EL (cell line): Measurements from ENCODE around the gene CHRNA10.
A peak's percentile ranks its signal among the peaks of the same experiment; 100 is the strongest.
"Not testable (repeated sequence)": the region's sequence is repeated elsewhere in the genome, so short reads cannot be mapped to it uniquely, and the experiment has no call there.

Source experiments
- DNase-seq: peaks from one replicate; pipeline ENCODE4 v3.0.0-alpha.2; 2016

The CHRNA10 gene

GRCh38 chr11:3664032-3664630 is 7.1 kb downstream of the CHRNA10 start:
- DNase-seq, result no peak

- no peak for DNase-seq
These were observed 8.3 kb downstream of the CHRNA10 start for GRCh38 chr11:3662856-3663255.

GRCh38 chr11:3660960-3661359 is 10.2 kb downstream of the CHRNA10 start:
- DNase-seq, result no peak

- DNase-seq, result no peak
These were observed 11.3 kb downstream of the CHRNA10 start for GRCh38 chr11:3659595-3660515.

GRCh38 chr11:3658252-3658651 is 12.9 kb downstream of the CHRNA10 start:
- no peak for DNase-seq

- DNase-seq, result not testable (repeated sequence)
These were observed 13.9 kb downstream of the CHRNA10 start for GRCh38 chr11:3657331-3657730.

- no peak for DNase-seq
These were observed 15.6 kb downstream of the CHRNA10 start for GRCh38 chr11:3655547-3655946.

GRCh38 chr11:3652514-3652913 is 18.7 kb downstream of the CHRNA10 start:
- DNase-seq, result not testable (repeated sequence)

GRCh38 chr11:3649374-3649773 is 21.8 kb downstream of the CHRNA10 start:
- not testable (repeated sequence) for DNase-seq

- DNase-seq, result not testable (repeated sequence)
These were observed 22.3 kb downstream of the CHRNA10 start for GRCh38 chr11:3648843-3649242.

GRCh38 chr11:3645552-3645951 is 25.6 kb downstream of the CHRNA10 start:
- DNase-seq, result no peak

- DNase-seq, result no peak
These were observed 26.4 kb downstream of the CHRNA10 start, which contains the start of gene ART1 for GRCh38 chr11:3644817-3645235. ART1 (plus strand) TSS chr11:3645128; CDS start chr11:3659214, 14,086 bp downstream.

GRCh38 chr11:3643102-3643546 is 28.1 kb downstream of the CHRNA10 start:
- DNase-seq, result not testable (repeated sequence)

GRCh38 chr11:3642071-3642951 is 28.9 kb downstream of the CHRNA10 start:
- peak; percentile 88 for DNase-seq

- DNase-seq, result no peak
These were observed 29.5 kb downstream of the CHRNA10 start, which contains the start of gene ART5 for GRCh38 chr11:3641701-3642070. ART5 (minus strand) TSS chr11:3641992; CDS start chr11:3641862, 130 bp downstream.

GRCh38 chr11:3641191-3641590 is 30.0 kb downstream of the CHRNA10 start:
- DNase-seq, result no peak

- no peak for DNase-seq
These were observed 31.3 kb downstream of the CHRNA10 start for GRCh38 chr11:3639841-3640240.

- DNase-seq, result no peak
These were observed 32.7 kb downstream of the CHRNA10 start for GRCh38 chr11:3638513-3638912.

GRCh38 chr11:3637201-3637600 is 34.0 kb downstream of the CHRNA10 start:
- DNase-seq, result no peak

GRCh38 chr11:3635641-3636375 is 35.4 kb downstream of the CHRNA10 start:
- DNase-seq, result no peak

GRCh38 chr11:3632070-3632660 is 39.0 kb downstream of the CHRNA10 start:
- DNase-seq, result no peak

GRCh38 chr11:3631331-3631730 is 39.9 kb downstream of the CHRNA10 start:
- no peak for DNase-seq
